Large intestine (tissue), 3 donors: Measurements from ENCODE around the gene PTPRN2. TPM values are rescaled to one million over a fixed set of nuclear protein-coding genes. Genes with fewer than 3 reads are reported as not detected.

Source experiments
- DNase-seq, 2 donors: peaks; one replicate each; pipeline versions ENCODE4 v3.0.0 to v3.0.0-alpha.2; 2013
- H3K27ac ChIP-seq: one replicate; pipeline ENCODE4 v1.5.1; 2013; ENCODE audit warnings: low read length
- H3K27me3 ChIP-seq: 2 replicates; pipeline ENCODE4 v1.6.1; 2013; ENCODE audit warnings: low read length; ENCODE audit not compliant: control insufficient read depth, insufficient read depth
- H3K36me3 ChIP-seq: 2 replicates; pipeline ENCODE4 v1.6.1; 2013; ENCODE audit warnings: low read length; ENCODE audit not compliant: control insufficient read depth, insufficient read depth
- H3K4me1 ChIP-seq: one replicate; pipeline ENCODE4 v1.6.1; 2013; ENCODE audit warnings: low read length; ENCODE audit not compliant: control insufficient read depth, insufficient read depth
- H3K4me3 ChIP-seq: one replicate; pipeline ENCODE4 v1.5.1; 2013; ENCODE audit warnings: low read length
- H3K9me3 ChIP-seq: one replicate; pipeline ENCODE4 v1.6.1; 2013; ENCODE audit warnings: mild to moderate bottlenecking, low read depth, low read length, moderate library complexity; ENCODE audit not compliant: control insufficient read depth
- WGBS: methylation state at CpG from one replicate; pipeline ENCODE4 v1.1.5; 2013; ENCODE audit warnings: low lambda C conversion rate; ENCODE audit not compliant: insufficient coverage; 5-methylcytosine and 5-hydroxymethylcytosine counted together
- polyA plus RNA-seq: library from polyadenylated mRNA; unstranded; fragments of 120-200 nt; gene quantifications from one replicate; pipeline ENCODE4 v1.2.1, GENCODE V29; 2013

PTPRN2 gene
- polyA plus RNA-seq, 1 donor, result 13.4 TPM

- H3K36me3 ChIP-seq, result no peaks in the 10 kb centered on the region
- DNase-seq, result no peak
- no CpG with 5 or more reads among the region's 12 CpGs for WGBS
- H3K27ac ChIP-seq, result no peak overlapping the region
- H3K4me3 ChIP-seq, result no peak overlapping the region
- no peaks in the 10 kb centered on the region for H3K4me1 ChIP-seq
- H3K27me3 ChIP-seq, result no peaks in the 10 kb centered on the region
- H3K9me3 ChIP-seq, result no peaks in the 10 kb centered on the region
Observed at GRCh38 chr7:158550886-158551452, 36.7 kb downstream of the PTPRN2 start.

- no peak for DNase-seq
- H3K27ac ChIP-seq, result no peak overlapping the region
- H3K36me3 ChIP-seq, result no peaks in the 10 kb centered on the region
- no peaks in the 10 kb centered on the region for H3K4me1 ChIP-seq
- no peaks in the 10 kb centered on the region for H3K27me3 ChIP-seq
- no peaks in the 10 kb centered on the region for H3K9me3 ChIP-seq
- 60% methylated on average over 1 of the region's 7 CpGs for WGBS
- no peak overlapping the region for H3K4me3 ChIP-seq
Observed at GRCh38 chr7:158550394-158550700, 37.3 kb downstream of the PTPRN2 start.

- Histone ChIP-seq H3K27me3 (no peaks in the 10 kb centered on the region), H3K4me3 (no peak overlapping the region), H3K9me3 (no peaks in the 10 kb centered on the region), H3K36me3 (no peaks in the 10 kb centered on the region), H3K27ac (no peak overlapping the region), H3K4me1 (no peaks in the 10 kb centered on the region)
- no CpG with 5 or more reads among the region's 36 CpGs for WGBS
- peak; percentile 17 to 20 for DNase-seq
Observed at GRCh38 chr7:158549616-158550393, 37.8 kb downstream of the PTPRN2 start.

GRCh38 chr7:158549176-158549615, 38.4 kb downstream of the PTPRN2 start:
- Histone ChIP-seq H3K36me3 (no peaks in the 10 kb centered on the region), H3K27me3 (no peaks in the 10 kb centered on the region), H3K27ac (no peak overlapping the region), H3K9me3 (no peaks in the 10 kb centered on the region), H3K4me1 (no peaks in the 10 kb centered on the region), H3K4me3 (no peak overlapping the region)
- DNase-seq, result no peak
- no CpG with 5 or more reads among the region's 22 CpGs for WGBS

GRCh38 chr7:158548726-158549125, 38.9 kb downstream of the PTPRN2 start:
- Histone ChIP-seq H3K4me3 (no peak overlapping the region), H3K9me3 (no peaks in the 10 kb centered on the region)
- WGBS, result 100% methylated on average over 2 of the region's 14 CpGs

GRCh38 chr7:158547817-158548216, 39.8 kb downstream of the PTPRN2 start:
- WGBS, result no CpG with 5 or more reads among the region's 9 CpGs
- no peaks in the 10 kb centered on the region for H3K27me3 ChIP-seq
- no peaks in the 10 kb centered on the region for H3K4me1 ChIP-seq
- H3K27ac ChIP-seq, result no peak overlapping the region
- H3K36me3 ChIP-seq, result no peaks in the 10 kb centered on the region
- H3K4me3 ChIP-seq, result no peak overlapping the region
- H3K9me3 ChIP-seq, result no peaks in the 10 kb centered on the region
- DNase-seq, result no peak

More at GRCh38 chr7:158548726-158549125, 38.9 kb downstream of the PTPRN2 start:
- H3K4me1 ChIP-seq, result no peaks in the 10 kb centered on the region
- no peak for DNase-seq
- H3K27me3 ChIP-seq, result no peaks in the 10 kb centered on the region
- no peak overlapping the region for H3K27ac ChIP-seq
- H3K36me3 ChIP-seq, result no peaks in the 10 kb centered on the region

GRCh38 chr7:158546626-158547025, 41.0 kb downstream of the PTPRN2 start:
- no peaks in the 10 kb centered on the region for H3K9me3 ChIP-seq
- no peak overlapping the region for H3K27ac ChIP-seq
- no peak for DNase-seq
- no CpG with 5 or more reads among the region's 11 CpGs for WGBS
- no peaks in the 10 kb centered on the region for H3K36me3 ChIP-seq
- no peaks in the 10 kb centered on the region for H3K27me3 ChIP-seq
- H3K4me3 ChIP-seq, result no peak overlapping the region
- H3K4me1 ChIP-seq, result no peaks in the 10 kb centered on the region

- H3K36me3 ChIP-seq, result no peaks in the 10 kb centered on the region
- DNase-seq, result no peak
- no CpG with 5 or more reads among the region's 16 CpGs for WGBS
Observed at GRCh38 chr7:158546214-158546613, 41.4 kb downstream of the PTPRN2 start.

GRCh38 chr7:158544708-158545107, 42.9 kb downstream of the PTPRN2 start:
- Histone ChIP-seq H3K9me3 (no peaks in the 10 kb centered on the region), H3K27me3 (no peaks in the 10 kb centered on the region), H3K4me1 (no peaks in the 10 kb centered on the region), H3K27ac (no peak overlapping the region), H3K4me3 (no peak overlapping the region), H3K36me3 (no peaks in the 10 kb centered on the region)
- DNase-seq, result no peak
- no CpG with 5 or more reads among the region's 8 CpGs for WGBS

More at GRCh38 chr7:158546214-158546613, 41.4 kb downstream of the PTPRN2 start:
- no peak overlapping the region for H3K4me3 ChIP-seq
- H3K27me3 ChIP-seq, result no peaks in the 10 kb centered on the region
- H3K9me3 ChIP-seq, result no peaks in the 10 kb centered on the region
- H3K4me1 ChIP-seq, result no peaks in the 10 kb centered on the region
- H3K27ac ChIP-seq, result no peak overlapping the region

GRCh38 chr7:158543840-158544239, 43.8 kb downstream of the PTPRN2 start:
- Histone ChIP-seq H3K36me3 (no peaks in the 10 kb centered on the region), H3K27ac (no peak overlapping the region), H3K9me3 (no peaks in the 10 kb centered on the region), H3K27me3 (no peaks in the 10 kb centered on the region), H3K4me3 (no peak overlapping the region), H3K4me1 (no peaks in the 10 kb centered on the region)
- no peak for DNase-seq
- no CpG with 5 or more reads among the region's 11 CpGs for WGBS
